HEK293 (cell line): ENCODE results near the gene FSTL4.

ENCODE experiments used
- CTCF ChIA-PET: fragments of 350-600 bp; formaldehyde crosslinking; extraction: SDS; loops from one replicate; lab custom pipeline; 2021; ENCODE audit warnings: antibody characterized with exemption; lab: Yijun Ruan, JAX
- POLR2A ChIA-PET: fragments of 300-600 bp; formaldehyde crosslinking; extraction: SDS; loops from one replicate; lab custom pipeline; 2020; ENCODE audit warnings: antibody characterized with exemption, inconsistent platforms; lab: Yijun Ruan, JAX
- H3K27ac ChIP-seq: fragments of 200-500 bp; sonication (Bioruptor generic); 2 replicates; pipeline ENCODE4 v1.5.1; 2014; ENCODE audit warnings: low read depth, low read length, control low read depth, inconsistent platforms; ENCODE audit errors: extremely low read depth
- H3K36me3 ChIP-seq, 2 experiments: fragments of 200-500 bp in 1 of 2; sonication (Bioruptor generic) in 1 of 2; 1 replicate in 1 of 2; 2 replicates in 1 of 2; pipeline ENCODE4 v1.5.1; 2014 to 2017; ENCODE audit warnings: inconsistent platforms in 2 of 2, low read length in 2 of 2; ENCODE audit not compliant: control insufficient read depth in 2 of 2, insufficient read depth in 1 of 2
- H3K4me1 ChIP-seq: fragments of 200-500 bp; sonication (Bioruptor generic); 2 replicates; pipeline ENCODE4 v1.5.1; 2014; ENCODE audit warnings: mild to moderate bottlenecking, low read length, inconsistent platforms; ENCODE audit not compliant: control insufficient read depth, insufficient read depth
- H3K4me3 ChIP-seq: 2 replicates; pipeline ENCODE4 v1.5.1; 2011; ENCODE audit warnings: low read depth, mild to moderate bottlenecking, control low read depth, low read length, moderate library complexity
- H3K9me3 ChIP-seq: fragments of 200-500 bp; sonication (Bioruptor generic); 2 replicates; pipeline ENCODE4 v1.5.1; 2014; ENCODE audit warnings: low read depth, low read length, inconsistent platforms; ENCODE audit not compliant: control insufficient read depth, insufficient read depth
- HOXA7 ChIP-seq: sonication (generic); formaldehyde crosslinking; IDR thresholded peaks from 2 replicates; pipeline ENCODE4 v1.8.1; 2022; ENCODE audit warnings: missing genetic modification reagents, borderline replicate concordance
- KLF17 ChIP-seq: fragments of 450-650 bp; formaldehyde crosslinking; IDR thresholded peaks from 2 replicates; pipeline ENCODE4 v1.5.1; 2016; ENCODE audit warnings: missing biosample characterization, missing genetic modification characterization
- KLF9 ChIP-seq: fragments of 450-650 bp; formaldehyde crosslinking; IDR thresholded peaks from 2 replicates; pipeline ENCODE4 v1.5.1; 2016; ENCODE audit warnings: missing biosample characterization, missing genetic modification characterization, low read depth
- MYNN ChIP-seq: fragments of 450-650 bp; formaldehyde crosslinking; IDR thresholded peaks from 2 replicates; pipeline ENCODE4 v1.5.1; 2016; ENCODE audit warnings: missing biosample characterization, missing genetic modification characterization, borderline replicate concordance
- SALL2 ChIP-seq: fragments of 450-650 bp; formaldehyde crosslinking; IDR thresholded peaks from 2 replicates; pipeline ENCODE4 v1.5.0; 2017; ENCODE audit warnings: missing biosample characterization, mild to moderate bottlenecking, missing genetic modification characterization, borderline replicate concordance
- SP7 ChIP-seq: fragments of 450-650 bp; formaldehyde crosslinking; IDR thresholded peaks from 2 replicates; pipeline ENCODE4 v1.5.1; 2016; ENCODE audit warnings: missing biosample characterization, missing genetic modification characterization
- ZBTB17 ChIP-seq: fragments of 450-650 bp; formaldehyde crosslinking; IDR thresholded peaks from 2 replicates; pipeline ENCODE4 v1.5.1; 2016; ENCODE audit warnings: missing biosample characterization, missing genetic modification characterization
- ZNF121 ChIP-seq: fragments of 450-650 bp; formaldehyde crosslinking; IDR thresholded peaks from 2 replicates; pipeline ENCODE4 v1.5.1; 2016; ENCODE audit warnings: missing biosample characterization, missing genetic modification characterization
- ZNF140 ChIP-seq: fragments of 450-650 bp; formaldehyde crosslinking; IDR thresholded peaks from 2 replicates; pipeline ENCODE4 v1.5.1; 2016; ENCODE audit warnings: missing biosample characterization, missing genetic modification characterization
- ZNF169 ChIP-seq: fragments of 450-650 bp; formaldehyde crosslinking; IDR thresholded peaks from 2 replicates; pipeline ENCODE4 v1.5.1; 2016; ENCODE audit warnings: missing biosample characterization, missing genetic modification characterization
- ZNF2 ChIP-seq: fragments of 450-650 bp; formaldehyde crosslinking; IDR thresholded peaks from 2 replicates; pipeline ENCODE4 v1.5.1; 2016; ENCODE audit warnings: missing biosample characterization, missing genetic modification characterization
- ZNF223 ChIP-seq: fragments of 450-650 bp; formaldehyde crosslinking; IDR thresholded peaks from 2 replicates; pipeline ENCODE4 v1.5.1; 2016; ENCODE audit warnings: missing biosample characterization, missing genetic modification characterization
- ZNF239 ChIP-seq: fragments of 450-650 bp; formaldehyde crosslinking; IDR thresholded peaks from 2 replicates; pipeline ENCODE4 v1.5.1; 2016; ENCODE audit warnings: missing biosample characterization, missing genetic modification characterization
- ZNF280D ChIP-seq: fragments of 450-650 bp; formaldehyde crosslinking; IDR thresholded peaks from 2 replicates; pipeline ENCODE4 v1.5.1; 2016; ENCODE audit warnings: missing biosample characterization, missing genetic modification characterization
- ZNF449 ChIP-seq: fragments of 450-650 bp; formaldehyde crosslinking; IDR thresholded peaks from 2 replicates; pipeline ENCODE4 v1.5.1; 2017; ENCODE audit warnings: missing biosample characterization, mild to moderate bottlenecking, missing genetic modification characterization, moderate library complexity
- ZNF488 ChIP-seq: fragments of 450-650 bp; formaldehyde crosslinking; IDR thresholded peaks from 2 replicates; pipeline ENCODE4 v1.5.1; 2016; ENCODE audit warnings: missing biosample characterization, missing genetic modification characterization
- ZNF600 ChIP-seq: fragments of 450-650 bp; formaldehyde crosslinking; IDR thresholded peaks from 2 replicates; pipeline ENCODE4 v1.5.1; 2016; ENCODE audit warnings: missing biosample characterization, missing genetic modification characterization
- ZNF623 ChIP-seq: fragments of 450-650 bp; formaldehyde crosslinking; IDR thresholded peaks from 2 replicates; pipeline ENCODE4 v1.5.1; 2016; ENCODE audit warnings: missing biosample characterization, missing genetic modification characterization
- ZNF624 ChIP-seq: fragments of 450-650 bp; formaldehyde crosslinking; IDR thresholded peaks from 2 replicates; pipeline ENCODE4 v1.5.1; 2017; ENCODE audit warnings: missing biosample characterization, missing genetic modification characterization
- ZNF654 ChIP-seq: fragments of 450-650 bp; formaldehyde crosslinking; IDR thresholded peaks from 2 replicates; pipeline ENCODE4 v1.5.1; 2016; ENCODE audit warnings: low read depth, missing biosample characterization, missing genetic modification characterization
- ZNF660 ChIP-seq: fragments of 450-650 bp; IDR thresholded peaks from 2 replicates; pipeline ENCODE4 v1.5.1; 2018; ENCODE audit warnings: missing biosample characterization, mild to moderate bottlenecking, missing genetic modification characterization
- TF ChIP-seq, protein P1 (sequence below): fragments of 450-650 bp; IDR thresholded peaks from 2 replicates; pipeline ENCODE4 v1.5.1; 2018; ENCODE audit warnings: missing biosample characterization, mild to moderate bottlenecking, missing genetic modification characterization

The FSTL4 gene

DNA sequence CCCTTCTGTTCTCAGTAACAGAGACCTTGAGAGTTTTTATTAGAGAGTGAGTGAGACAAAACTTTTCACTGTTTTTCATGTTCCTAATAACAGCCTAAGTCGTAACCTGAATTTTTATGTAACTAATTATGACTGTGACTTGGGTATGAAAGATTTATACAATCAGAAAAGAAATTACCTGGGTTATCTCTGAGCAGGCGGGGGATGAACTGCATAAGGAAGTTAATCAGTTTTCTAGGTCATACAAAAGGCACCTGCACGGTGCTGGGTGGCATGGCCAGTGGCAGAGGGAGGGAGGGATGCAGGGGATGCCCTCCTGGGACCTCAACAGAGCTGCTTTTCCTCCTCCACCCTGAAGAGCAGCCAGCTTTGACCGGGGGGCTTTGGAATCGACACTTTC, 340.7 kb downstream of the FSTL4 start (continued):
- no peak for TF ChIP-seq ZNF449 (tag by site-specific recombination)
- TF ChIP-seq ZNF660 (tag by site-specific recombination), result no peak
- no peak for TF ChIP-seq ZNF624 (tag by site-specific recombination)
- no peak for TF ChIP-seq ZNF488 (tag by site-specific recombination)

DNA sequence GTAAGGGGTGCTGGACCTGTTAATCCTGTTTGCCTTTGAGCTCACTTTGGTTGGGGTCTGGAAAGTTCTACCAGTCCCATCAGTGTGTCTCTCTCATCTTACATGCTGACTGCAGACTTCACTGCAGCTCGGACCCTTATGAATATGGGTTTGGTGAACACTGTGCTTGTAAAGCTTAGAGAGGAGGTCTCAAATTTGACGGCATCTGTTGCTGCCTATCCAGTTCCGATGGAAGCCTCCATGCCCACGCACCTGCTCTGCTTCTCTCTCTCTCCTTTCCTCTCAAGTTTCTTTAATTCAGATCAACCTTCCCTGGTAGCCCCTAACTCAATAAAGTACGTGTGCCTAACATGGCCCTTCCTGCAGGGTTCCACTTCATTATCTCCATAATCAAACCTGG, 342.6 kb downstream of the FSTL4 start:
- Histone ChIP-seq H3K36me3 (no peaks in the 10 kb centered on the region), H3K27ac (no peak overlapping the region), H3K9me3 (no peaks in the 10 kb centered on the region), H3K4me1 (peaks cover under 1% of the 10 kb centered on the region), H3K4me3 (no peak overlapping the region)
- POLR2A ChIA-PET, result no interaction called here
- CTCF ChIA-PET, result interaction anchor here (0.7 kb wide), 1 partner anchor 158 kb away, joined by 3 read pairs; no protein-coding TSS in a partner anchor
- TF ChIP-seq MYNN (tag by site-specific recombination) (no peak), ZNF600 (tag by site-specific recombination) (no peak), ZBTB17 (no peak), ZNF623 (tag by site-specific recombination) (no peak), ZNF654 (no peak), ZNF121 (tag by site-specific recombination) (no peak), ZNF140 (tag by site-specific recombination) (no peak), SALL2 (tag by site-specific recombination) (no peak), ZNF488 (tag by site-specific recombination) (no peak), KLF9 (tag by site-specific recombination) (no peak), ZNF239 (tag by site-specific recombination) (no peak), ZNF280D (tag by site-specific recombination) (no peak)
- TF ChIP-seq, protein P1, sequence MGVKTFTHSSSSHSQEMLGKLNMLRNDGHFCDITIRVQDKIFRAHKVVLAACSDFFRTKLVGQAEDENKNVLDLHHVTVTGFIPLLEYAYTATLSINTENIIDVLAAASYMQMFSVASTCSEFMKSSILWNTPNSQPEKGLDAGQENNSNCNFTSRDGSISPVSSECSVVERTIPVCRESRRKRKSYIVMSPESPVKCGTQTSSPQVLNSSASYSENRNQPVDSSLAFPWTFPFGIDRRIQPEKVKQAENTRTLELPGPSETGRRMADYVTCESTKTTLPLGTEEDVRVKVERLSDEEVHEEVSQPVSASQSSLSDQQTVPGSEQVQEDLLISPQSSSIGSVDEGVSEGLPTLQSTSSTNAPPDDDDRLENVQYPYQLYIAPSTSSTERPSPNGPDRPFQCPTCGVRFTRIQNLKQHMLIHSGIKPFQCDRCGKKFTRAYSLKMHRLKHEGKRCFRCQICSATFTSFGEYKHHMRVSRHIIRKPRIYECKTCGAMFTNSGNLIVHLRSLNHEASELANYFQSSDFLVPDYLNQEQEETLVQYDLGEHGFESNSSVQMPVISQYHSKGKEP, result no peak

- CTCF ChIA-PET, result interaction anchor here (1.1 to 1.3 kb wide), 3 partner anchors 20 to 156 kb away, joined by 3 to 5 read pairs (median 3); no protein-coding TSS in a partner anchor
- TF ChIP-seq ZNF2 (tag by site-specific recombination), result no peak
- no peak for TF ChIP-seq ZNF223
- TF ChIP-seq SP7 (tag by site-specific recombination), result no peak
- TF ChIP-seq KLF17 (tag by site-specific recombination), result no peak
- TF ChIP-seq HOXA7 (CRISPR knock-in tag), result no peak
- no peak for TF ChIP-seq ZNF169 (tag by site-specific recombination)
- Histone ChIP-seq H3K27ac (no peak overlapping the region), H3K36me3 (no peaks in the 10 kb centered on the region), H3K9me3 (no peaks in the 10 kb centered on the region), H3K4me1 (no peaks in the 10 kb centered on the region), H3K4me3 (no peak overlapping the region)
- POLR2A ChIA-PET, result interaction anchor here (1.0 kb wide), 1 partner anchor 10 kb away, joined by 3 read pairs; no protein-coding TSS in a partner anchor
These were observed 344.7 kb downstream of the FSTL4 start for GRCh38 chr5:133267601-133268000.
